Measurements from ENCODE around the gene RUSC2. TPM values are rescaled to one million over a fixed set of nuclear protein-coding genes. Genes with fewer than 3 reads are reported as not detected.

RUSC2 gene
- total RNA-seq, 2 experiments from 2014 or later = 1.6 to 1.8 TPM

GRCh38 chr9:35518225-35518821, 28.4 kb downstream of the RUSC2 start:
- CTCF ChIA-PET = no interaction called here

GRCh38 chr9:35518981-35519679, 29.2 kb downstream of the RUSC2 start:
- DNase-seq (no peak), ATAC-seq (ENCODE audit: poor library complexity) (no peak)
- no peak overlapping the region for H3K27ac ChIP-seq (ENCODE audit: low read depth in 1 of 2, low read length in 2 of 2)
- intact Hi-C loops (cut with DNase I, micrococcal nuclease) = no loop called here
- no peak overlapping the region for H3K4me3 Mint-ChIP-seq
- H3K27me3 Mint-ChIP-seq = no peaks in the 10 kb centered on the region
- ChIA-PET CTCF (no interaction called here), POLR2A (no interaction called here)
- no peak overlapping the region for H3K4me3 ChIP-seq (ENCODE audit: low read length)
- no peaks in the 10 kb centered on the region for H3K36me3 ChIP-seq (ENCODE audit: insufficient read depth, low read length)
- no peak overlapping the region for H3K27ac Mint-ChIP-seq
- no peaks in the 10 kb centered on the region for H3K4me1 ChIP-seq (ENCODE audit: insufficient read depth, low read length)
- TF ChIP-seq CTCF (IDR thresholded peaks at IDR 0.05) = no peak
- no peaks in the 10 kb centered on the region for H3K36me3 Mint-ChIP-seq (ENCODE audit: low read depth)
- H3K4me1 Mint-ChIP-seq (ENCODE audit: low read depth) = no peaks in the 10 kb centered on the region
- H3K9me3 ChIP-seq (ENCODE audit: control insufficient read depth in 1 of 2, insufficient read depth in 1 of 2, low read length in 2 of 2) = no peaks in the 10 kb centered on the region
- H3K27me3 ChIP-seq (ENCODE audit: control insufficient read depth in 1 of 2, insufficient read depth in 2 of 2, low read length in 2 of 2) = no peaks in the 10 kb centered on the region
- H3K9me3 Mint-ChIP-seq = no peaks in the 10 kb centered on the region

More at GRCh38 chr9:35518225-35518821, 28.4 kb downstream of the RUSC2 start:
- no peak overlapping the region for H3K27ac ChIP-seq (ENCODE audit: low read depth in 1 of 2, low read length in 2 of 2)
- H3K4me3 ChIP-seq (ENCODE audit: low read length) = no peak overlapping the region
- no peaks in the 10 kb centered on the region for H3K27me3 ChIP-seq (ENCODE audit: control insufficient read depth in 1 of 2, insufficient read depth in 2 of 2, low read length in 2 of 2)
- Mint-ChIP-seq H3K4me3 (no peak overlapping the region), H3K4me1 (ENCODE audit: low read depth) (no peaks in the 10 kb centered on the region), H3K9me3 (no peaks in the 10 kb centered on the region), H3K36me3 (ENCODE audit: low read depth) (no peaks in the 10 kb centered on the region), H3K27ac (no peak overlapping the region), H3K27me3 (no peaks in the 10 kb centered on the region)
- POLR2A ChIA-PET = no interaction called here
- H3K9me3 ChIP-seq (ENCODE audit: control insufficient read depth in 1 of 2, insufficient read depth in 1 of 2, low read length in 2 of 2) = no peaks in the 10 kb centered on the region
- DNase-seq (no peak), ATAC-seq (ENCODE audit: poor library complexity) (no peak)
- no peaks in the 10 kb centered on the region for H3K36me3 ChIP-seq (ENCODE audit: insufficient read depth, low read length)
- intact Hi-C loops (cut with DNase I, micrococcal nuclease) = no loop called here
- TF ChIP-seq CTCF (IDR thresholded peaks at IDR 0.05) = no peak
- H3K4me1 ChIP-seq (ENCODE audit: insufficient read depth, low read length) = no peaks in the 10 kb centered on the region

- H3K27ac Mint-ChIP-seq = no peak overlapping the region
- no peaks in the 10 kb centered on the region for H3K4me1 ChIP-seq (ENCODE audit: insufficient read depth, low read length)
- no peaks in the 10 kb centered on the region for H3K36me3 ChIP-seq (ENCODE audit: insufficient read depth, low read length)
- no peak for TF ChIP-seq CTCF (IDR thresholded peaks at IDR 0.05)
- DNase-seq (no peak), ATAC-seq (ENCODE audit: poor library complexity) (no peak)
- no peak overlapping the region for H3K27ac ChIP-seq (ENCODE audit: low read depth in 1 of 2, low read length in 2 of 2)
- no peaks in the 10 kb centered on the region for H3K4me1 Mint-ChIP-seq (ENCODE audit: low read depth)
- H3K9me3 ChIP-seq (ENCODE audit: control insufficient read depth in 1 of 2, insufficient read depth in 1 of 2, low read length in 2 of 2) = no peaks in the 10 kb centered on the region
- intact Hi-C loops (cut with DNase I, micrococcal nuclease) = no loop called here
- no peaks in the 10 kb centered on the region for H3K36me3 Mint-ChIP-seq (ENCODE audit: low read depth)
- H3K27me3 Mint-ChIP-seq = no peaks in the 10 kb centered on the region
- no peaks in the 10 kb centered on the region for H3K27me3 ChIP-seq (ENCODE audit: control insufficient read depth in 1 of 2, insufficient read depth in 2 of 2, low read length in 2 of 2)
- ChIA-PET POLR2A (no interaction called here), CTCF (no interaction called here)
- H3K9me3 Mint-ChIP-seq = no peaks in the 10 kb centered on the region
- H3K4me3 Mint-ChIP-seq = no peak overlapping the region
- no peak overlapping the region for H3K4me3 ChIP-seq (ENCODE audit: low read length)
These were observed 29.9 kb downstream of the RUSC2 start for GRCh38 chr9:35519692-35520363.

Data from CD4-positive, alpha-beta T cell (primary cell).